Daoy (cell line): ENCODE data around the gene RETREG3. TPM values are rescaled to one million over a fixed set of nuclear protein-coding genes. Genes with fewer than 3 reads are reported as not detected.
"Not testable (repeated sequence)": the region's sequence is repeated elsewhere in the genome, so short reads cannot be mapped to it uniquely, and the experiment has no call there.

Experiments
- DNase-seq: peaks from one replicate; pipeline ENCODE4 v3.0.0-alpha.2; 2015; ENCODE audit warnings: low read depth
- total RNA-seq: library from RNA; depleted of rRNA; stranded (reverse); fragments of >200 nt; shearing (Covaris generic); gene quantifications from 2 replicates; pipeline ENCODE4 v1.2.3, GENCODE V29; 2014

The RETREG3 gene
- total RNA-seq, 1 experiment from 2014 or later: 16.3 TPM

GRCh38 chr17:42553161-42553818 is 55.9 kb downstream of the RETREG3 start:
- no peak for DNase-seq

- DNase-seq: not testable (repeated sequence)
Measured at GRCh38 chr17:42552736-42553135, 56.4 kb downstream of the RETREG3 start, which contains the start of gene HSD17B1. HSD17B1 (plus strand) TSS chr17:42552923; CDS start chr17:42552934, 11 bp downstream.

DNA sequence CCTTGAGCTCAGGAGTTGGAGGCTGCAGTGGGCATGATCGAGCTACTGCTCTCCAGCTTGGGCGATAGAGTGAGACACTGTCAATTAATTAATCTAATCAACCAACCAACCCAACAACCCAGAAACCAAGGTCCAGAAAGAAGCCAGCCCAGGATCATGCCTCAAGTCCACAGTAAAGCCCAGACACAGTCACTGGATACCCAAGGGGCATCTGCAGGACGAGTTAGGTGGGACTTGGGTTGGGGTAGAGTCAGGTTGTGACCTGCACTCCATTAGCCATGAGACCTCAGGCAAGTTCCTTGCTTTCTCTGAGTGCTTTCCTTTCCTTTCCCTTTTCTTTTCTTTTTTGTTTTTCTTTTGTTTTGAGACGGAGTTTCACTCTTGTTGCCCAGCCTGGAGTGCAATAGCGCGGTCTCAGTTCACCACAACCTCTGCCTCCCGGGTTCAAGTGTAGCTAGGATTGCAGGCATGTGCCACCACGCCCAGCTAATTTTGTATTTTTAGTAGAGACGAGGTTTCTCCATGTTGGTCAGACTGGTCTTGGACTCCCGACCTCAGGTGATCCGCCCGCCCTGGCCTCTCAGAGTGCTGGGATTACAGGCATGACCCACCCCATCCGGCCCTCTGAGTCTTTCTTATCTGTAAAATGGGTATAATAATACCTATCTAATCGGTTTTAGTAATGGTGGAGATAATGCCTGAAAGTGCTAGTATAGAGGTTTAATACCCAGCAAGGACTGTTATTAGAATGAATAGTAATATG is 60.0 kb downstream of the RETREG3 start:
- DNase-seq: no peak

- DNase-seq: peak; percentile 82
Measured at GRCh38 chr17:42548070-42548837, 60.9 kb downstream of the RETREG3 start.

DNA sequence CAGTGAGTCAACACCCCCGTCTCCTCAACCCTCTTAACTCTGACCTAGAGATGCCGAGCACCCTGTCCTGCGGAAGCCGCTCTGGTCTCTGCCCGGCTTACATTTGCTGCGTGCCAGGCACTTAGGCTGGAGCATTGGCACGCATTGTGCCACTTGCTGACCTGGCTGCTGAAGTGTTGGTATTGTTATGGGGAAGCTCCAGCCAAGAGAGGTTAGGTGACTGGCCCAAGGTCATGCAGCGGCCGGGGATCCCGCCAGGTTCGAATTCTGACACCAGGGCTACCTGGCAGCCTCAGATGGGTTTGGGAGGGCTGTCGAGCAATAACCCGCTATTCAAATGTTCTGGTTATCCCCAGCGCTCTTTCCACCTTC is 61.5 kb downstream of the RETREG3 start:
- DNase-seq: no peak

DNA sequence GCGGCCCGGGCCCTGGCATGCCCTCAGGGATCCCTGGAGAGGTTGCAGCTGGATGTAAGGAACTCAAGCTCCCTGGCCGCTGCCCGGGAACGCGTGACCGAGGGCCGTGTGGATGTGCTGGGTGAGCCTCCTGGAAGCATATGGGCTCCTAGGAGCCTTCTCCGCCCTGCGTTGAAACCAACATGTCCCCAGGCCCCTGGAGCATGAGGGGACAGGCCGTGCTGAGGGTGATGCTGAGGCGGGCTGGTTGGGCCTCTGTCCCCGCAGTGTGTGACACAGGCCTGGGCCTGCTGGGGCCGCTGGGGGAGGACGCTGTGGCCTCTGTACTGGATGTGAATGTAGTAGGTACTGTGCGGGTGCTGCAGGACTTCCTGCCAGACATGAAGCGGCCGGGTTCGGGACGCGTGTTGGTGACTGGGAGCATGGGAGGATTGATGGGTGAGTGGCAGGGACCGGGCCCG is 62.1 kb downstream of the RETREG3 start:
- no peak for DNase-seq

- not testable (repeated sequence) for DNase-seq
Measured at GRCh38 chr17:42545755-42546505, 63.2 kb downstream of the RETREG3 start.

DNA sequence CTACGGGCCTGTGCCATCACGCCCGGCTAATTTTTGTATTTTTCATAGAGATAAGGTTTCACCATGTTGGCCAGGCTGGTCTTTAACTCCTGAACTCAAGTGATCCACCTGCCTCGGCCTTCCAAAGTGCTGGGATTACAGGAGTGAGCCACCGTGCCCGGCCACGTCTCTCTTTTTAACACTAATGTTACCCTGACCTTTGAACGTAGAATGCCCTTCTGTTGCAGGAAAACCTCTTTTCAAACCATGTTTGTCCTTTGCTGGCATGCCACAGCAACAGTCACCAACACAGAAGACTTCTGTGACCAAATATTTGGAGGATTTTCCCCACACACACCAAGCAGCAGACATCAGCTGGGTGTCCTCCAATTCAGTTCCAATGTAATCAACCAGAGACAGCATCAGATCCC is 64.3 kb downstream of the RETREG3 start:
- DNase-seq: no peak

DNA sequence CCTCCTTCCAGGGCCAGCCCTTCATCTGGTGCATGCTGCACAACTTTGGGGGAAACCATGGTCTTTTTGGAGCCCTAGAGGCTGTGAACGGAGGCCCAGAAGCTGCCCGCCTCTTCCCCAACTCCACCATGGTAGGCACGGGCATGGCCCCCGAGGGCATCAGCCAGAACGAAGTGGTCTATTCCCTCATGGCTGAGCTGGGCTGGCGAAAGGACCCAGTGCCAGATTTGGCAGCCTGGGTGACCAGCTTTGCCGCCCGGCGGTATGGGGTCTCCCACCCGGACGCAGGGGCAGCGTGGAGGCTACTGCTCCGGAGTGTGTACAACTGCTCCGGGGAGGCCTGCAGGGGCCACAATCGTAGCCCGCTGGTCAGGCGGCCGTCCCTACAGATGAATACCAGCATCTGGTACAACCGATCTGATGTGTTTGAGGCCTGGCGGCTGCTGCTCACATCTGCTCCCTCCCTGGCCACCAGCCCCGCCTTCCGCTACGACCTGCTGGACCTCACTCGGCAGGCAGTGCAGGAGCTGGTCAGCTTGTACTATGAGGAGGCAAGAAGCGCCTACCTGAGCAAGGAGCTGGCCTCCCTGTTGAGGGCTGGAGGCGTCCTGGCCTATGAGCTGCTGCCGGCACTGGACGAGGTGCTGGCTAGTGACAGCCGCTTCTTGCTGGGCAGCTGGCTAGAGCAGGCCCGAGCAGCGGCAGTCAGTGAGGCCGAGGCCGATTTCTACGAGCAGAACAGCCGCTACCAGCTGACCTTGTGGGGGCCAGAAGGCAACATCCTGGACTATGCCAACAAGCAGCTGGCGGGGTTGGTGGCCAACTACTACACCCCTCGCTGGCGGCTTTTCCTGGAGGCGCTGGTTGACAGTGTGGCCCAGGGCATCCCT is 65.7 kb downstream of the RETREG3 start:
- no peak for DNase-seq

GRCh38 chr17:42541041-42541833 is 67.9 kb downstream of the RETREG3 start:
- DNase-seq: no peak

GRCh38 chr17:42540558-42540957 is 68.6 kb downstream of the RETREG3 start:
- not testable (repeated sequence) for DNase-seq

DNA sequence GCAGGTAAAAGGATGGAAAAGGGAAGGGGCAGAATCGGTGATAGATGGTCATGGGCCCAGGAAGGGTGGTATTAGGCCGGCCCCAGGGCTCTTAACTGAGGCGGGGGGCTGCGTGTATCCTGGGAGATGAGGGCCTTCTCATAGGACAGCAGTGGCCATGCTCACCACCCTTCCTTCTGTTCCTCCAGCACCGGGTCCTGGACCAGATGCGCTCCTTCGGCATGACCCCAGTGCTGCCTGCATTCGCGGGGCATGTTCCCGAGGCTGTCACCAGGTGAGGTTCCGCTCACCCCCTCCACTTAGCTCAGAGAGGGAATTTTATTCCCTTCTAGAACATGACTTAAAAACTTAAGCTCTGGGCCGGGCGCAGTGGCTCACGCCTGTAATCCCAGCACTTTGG is 70.7 kb downstream of the RETREG3 start:
- DNase-seq: no peak

- no peak for DNase-seq
Measured at GRCh38 chr17:42537826-42538451, 71.2 kb downstream of the RETREG3 start.

DNA sequence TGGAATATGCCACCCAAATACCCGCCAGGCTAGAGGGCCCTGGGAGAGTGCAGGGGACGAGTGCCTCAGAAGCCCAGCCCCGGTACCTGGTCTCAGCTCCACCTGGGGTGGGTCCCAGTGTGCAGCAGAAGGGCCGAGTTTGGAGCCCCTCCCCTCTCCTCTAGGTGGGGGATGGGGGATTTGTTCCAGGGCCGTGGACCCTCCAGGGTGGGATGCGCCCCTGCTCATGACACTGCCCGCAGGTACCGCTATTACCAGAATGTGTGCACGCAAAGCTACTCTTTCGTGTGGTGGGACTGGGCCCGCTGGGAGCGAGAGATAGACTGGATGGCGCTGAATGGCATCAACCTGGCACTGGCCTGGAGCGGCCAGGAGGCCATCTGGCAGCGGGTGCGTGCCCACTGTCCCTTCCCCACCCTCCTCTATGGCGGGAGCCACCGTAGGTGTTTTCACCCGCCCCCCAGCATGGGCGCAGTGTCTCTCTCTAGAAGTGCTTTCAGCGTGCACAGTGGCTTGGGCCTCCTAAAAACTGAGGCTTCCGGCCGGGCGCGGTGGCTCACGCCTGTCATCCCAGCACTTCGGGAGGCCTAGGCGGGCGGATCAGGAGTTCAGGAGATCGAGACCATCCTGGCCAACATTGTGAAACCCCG is 71.9 kb downstream of the RETREG3 start:
- DNase-seq: no peak

DNA sequence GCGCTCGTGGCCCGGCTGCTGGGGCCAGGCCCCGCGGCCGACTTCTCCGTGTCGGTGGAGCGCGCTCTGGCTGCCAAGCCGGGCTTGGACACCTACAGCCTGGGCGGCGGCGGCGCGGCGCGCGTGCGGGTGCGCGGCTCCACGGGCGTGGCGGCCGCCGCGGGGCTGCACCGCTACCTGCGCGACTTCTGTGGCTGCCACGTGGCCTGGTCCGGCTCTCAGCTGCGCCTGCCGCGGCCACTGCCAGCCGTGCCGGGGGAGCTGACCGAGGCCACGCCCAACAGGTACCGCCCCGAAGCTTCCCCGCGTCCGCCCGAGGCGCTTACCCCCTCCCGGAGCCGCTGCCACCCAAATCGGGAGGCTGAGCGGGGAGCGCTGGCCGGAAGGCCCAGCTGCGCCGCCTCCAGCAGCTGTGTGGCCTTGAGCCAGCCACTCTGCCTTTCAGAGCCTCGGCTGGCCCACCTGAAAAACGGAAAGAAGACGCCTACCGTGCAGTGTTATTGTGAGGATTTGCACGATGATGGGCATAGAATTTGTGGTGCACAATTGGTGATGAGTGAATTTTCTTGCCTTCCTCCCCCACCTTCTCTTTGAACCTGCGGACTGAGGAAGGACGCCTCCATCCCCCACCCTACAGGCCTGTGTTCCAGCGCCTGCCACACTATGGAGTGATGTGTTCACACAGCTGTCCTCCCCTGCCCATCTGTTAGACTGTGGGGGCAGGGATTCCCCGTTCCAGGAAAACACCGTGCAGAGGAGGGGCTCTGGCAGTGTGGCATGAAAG is 72.6 kb downstream of the RETREG3 start:
- DNase-seq: peak; percentile 83

DNA sequence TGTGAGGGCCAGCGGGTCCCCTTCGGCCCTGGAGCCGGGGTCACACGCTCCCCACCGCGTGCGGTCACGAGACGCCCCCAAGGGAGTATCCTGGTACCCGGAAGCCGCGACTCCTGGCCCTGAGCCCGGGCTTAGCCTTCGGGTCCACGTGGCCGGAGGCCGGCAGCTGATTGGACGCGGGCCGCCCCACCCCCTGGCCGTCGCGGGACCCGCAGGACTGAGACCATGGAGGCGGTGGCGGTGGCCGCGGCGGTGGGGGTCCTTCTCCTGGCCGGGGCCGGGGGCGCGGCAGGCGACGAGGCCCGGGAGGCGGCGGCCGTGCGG is 73.2 kb downstream of the RETREG3 start, which contains the start of gene NAGLU:
TSS of gene NAGLU (plus strand) at position 194 of the 324 bp plus-strand sequence. CDS start at position 226, 32 bp downstream.
- peak; percentile 89 for DNase-seq

- DNase-seq: no peak
Measured at GRCh38 chr17:42535155-42536047, 73.8 kb downstream of the RETREG3 start.
